Measurements from ENCODE around the gene TRAPPC8. TPM values are rescaled to one million over a fixed set of nuclear protein-coding genes. Genes with fewer than 3 reads are reported as not detected.

Gene TRAPPC8
- total RNA-seq, 3 donors from 2014 or later: 32.3 to 35.9 (median 33.9) TPM

Other genes starting within 250 kb of the TRAPPC8 start
- not detected for gene SLC25A52, start 182.2 kb downstream of the TRAPPC8 start, total RNA-seq
- 10 to 100 TPM; 16.0 to 29.3 (median 16.8) TPM for gene RNF125, start 75.7 kb upstream of the TRAPPC8 start, total RNA-seq
- gene RNF138, start 148.7 kb upstream of the TRAPPC8 start, total RNA-seq: 100 to 1,000 TPM in 2 of 3 donors, 10 to 100 TPM in 1; 96.0 to 120 (median 104) TPM
- gene MEP1B, start 246.9 kb upstream of the TRAPPC8 start, total RNA-seq: not detected